Rectal smooth muscle tissue (tissue), 1 donor: Measurements from ENCODE around the gene GLI3.
A peak's percentile ranks its signal among the peaks of the same experiment; 100 is the strongest.

ENCODE experiments used
- H3K27ac ChIP-seq: one replicate; pipeline ENCODE4 v1.7.0; 2013; ENCODE audit warnings: low read depth, low read length, inconsistent platforms
- H3K27me3 ChIP-seq: one replicate; pipeline ENCODE4 v1.7.0; 2013; ENCODE audit warnings: low read length; ENCODE audit not compliant: control insufficient read depth, insufficient read depth
- H3K36me3 ChIP-seq: one replicate; pipeline ENCODE4 v1.7.0; 2013; ENCODE audit warnings: low read length; ENCODE audit not compliant: control insufficient read depth, insufficient read depth
- H3K4me1 ChIP-seq: one replicate; pipeline ENCODE4 v1.7.0; 2013; ENCODE audit warnings: low read length; ENCODE audit not compliant: control insufficient read depth, insufficient read depth
- H3K4me3 ChIP-seq: one replicate; pipeline ENCODE4 v1.7.0; 2013; ENCODE audit warnings: low read length
- H3K9ac ChIP-seq: one replicate; pipeline ENCODE4 v1.7.0; 2013; ENCODE audit warnings: low read length

GLI3 gene

DNA sequence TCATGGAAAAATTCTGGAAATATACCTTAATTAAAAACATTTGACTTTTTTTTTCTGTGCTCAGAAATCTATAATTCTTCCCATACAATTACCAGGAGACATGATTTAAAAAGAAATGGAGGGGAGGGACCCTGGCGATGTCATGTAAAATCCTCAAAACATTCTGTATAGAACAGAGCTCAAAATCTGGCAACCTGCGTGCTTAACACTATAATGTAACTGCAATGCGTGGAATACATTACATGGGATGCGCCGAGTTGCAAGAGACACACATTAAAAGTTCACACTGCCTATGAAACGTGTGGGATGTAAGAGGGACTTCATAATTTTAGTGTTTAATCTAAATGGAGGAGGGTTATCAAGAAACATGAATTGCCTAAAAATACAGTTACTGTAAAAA is 215.0 kb downstream of the GLI3 start:
- H3K4me1 ChIP-seq: peaks cover 20% of the 10 kb centered on the region
- no peak overlapping the region for H3K9ac ChIP-seq
- no peak overlapping the region for H3K4me3 ChIP-seq

DNA sequence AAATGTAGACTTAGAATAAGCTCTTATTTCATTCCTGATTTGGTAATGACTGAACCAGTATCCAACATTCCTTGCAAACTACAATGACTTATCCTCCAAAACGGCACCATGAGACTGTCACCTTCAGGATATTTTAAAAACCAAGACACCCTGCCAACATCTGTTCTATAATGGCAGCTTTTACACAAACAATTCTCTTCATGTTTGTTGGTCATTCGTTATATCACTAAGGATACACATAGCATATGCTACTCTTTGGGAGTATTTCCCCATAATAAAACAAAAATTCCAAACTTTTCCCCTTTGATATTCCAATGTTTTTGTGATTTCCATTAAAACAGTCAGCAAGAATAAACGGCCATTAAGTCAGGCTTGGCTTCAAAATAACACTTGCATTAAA is 215.4 kb downstream of the GLI3 start:
- peaks cover 7% of the 10 kb centered on the region for H3K36me3 ChIP-seq

More for the DNA sequence above, 215.0 kb downstream of the GLI3 start:
- Histone ChIP-seq H3K27me3 (no peaks in the 10 kb centered on the region), H3K27ac (no peak overlapping the region), H3K36me3 (peaks cover 7% of the 10 kb centered on the region)

DNA sequence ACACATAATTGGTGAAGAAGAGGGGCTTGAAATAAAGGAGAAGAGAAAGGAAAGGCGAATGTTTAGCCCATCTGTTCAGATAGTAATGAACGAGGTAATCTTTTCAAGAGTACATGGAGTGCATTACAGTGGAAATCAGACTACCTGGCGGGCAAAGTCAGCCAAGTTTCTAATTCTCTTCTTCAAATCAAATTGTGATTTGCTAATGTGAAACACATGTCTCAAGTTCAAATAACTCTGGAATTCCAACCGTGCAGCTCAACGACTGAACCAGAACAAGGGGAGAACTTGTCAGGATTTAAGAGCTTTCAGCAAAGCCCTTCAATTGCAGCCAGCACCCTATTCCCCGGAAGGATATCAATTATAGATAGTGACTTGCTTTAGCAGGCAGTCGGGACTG is 216.9 kb downstream of the GLI3 start:
- Histone ChIP-seq H3K27ac (no peak overlapping the region), H3K4me3 (no peak overlapping the region), H3K4me1 (peaks cover 28% of the 10 kb centered on the region), H3K9ac (no peak overlapping the region), H3K27me3 (no peaks in the 10 kb centered on the region), H3K36me3 (no peaks in the 10 kb centered on the region)

More for the DNA sequence above, 215.4 kb downstream of the GLI3 start:
- no peaks in the 10 kb centered on the region for H3K27me3 ChIP-seq
- H3K27ac ChIP-seq: no peak overlapping the region
- no peak overlapping the region for H3K9ac ChIP-seq
- H3K4me1 ChIP-seq: peaks cover 20% of the 10 kb centered on the region
- H3K4me3 ChIP-seq: no peak overlapping the region

DNA sequence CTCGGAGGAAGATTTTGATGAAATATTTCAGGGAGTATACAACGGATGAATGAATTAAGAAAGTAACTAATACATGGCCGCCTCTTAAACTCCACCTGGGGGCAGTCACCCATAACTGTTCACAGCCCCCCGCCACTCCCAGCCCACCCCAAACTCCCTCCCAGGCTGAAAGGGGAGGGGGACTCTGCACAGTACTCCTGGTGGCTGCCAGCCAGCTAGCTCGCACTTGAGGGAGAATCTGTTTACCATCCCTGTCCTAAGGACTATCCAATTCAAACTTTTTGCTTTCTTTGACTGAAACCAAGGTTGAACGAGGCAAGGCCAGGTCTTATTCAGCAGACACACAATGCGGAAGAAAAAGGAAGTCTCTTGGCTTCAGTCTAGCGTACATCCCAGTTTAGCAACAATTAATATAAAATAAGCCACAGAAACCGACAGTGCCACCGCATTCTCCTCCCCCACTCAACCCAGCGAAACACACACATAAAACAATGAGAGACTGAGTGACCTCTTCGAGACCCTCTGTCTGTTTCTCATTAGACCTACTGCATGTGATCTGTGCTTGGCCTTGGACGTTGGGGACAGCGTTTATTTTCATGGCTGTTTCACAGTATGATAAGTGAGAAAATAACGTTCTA is 219.5 kb downstream of the GLI3 start:
- Histone ChIP-seq H3K27me3 (no peaks in the 10 kb centered on the region), H3K27ac (peak overlapping the region; percentile 25), H3K4me3 (no peak overlapping the region), H3K36me3 (no peaks in the 10 kb centered on the region), H3K9ac (no peak overlapping the region), H3K4me1 (peaks cover 23% of the 10 kb centered on the region)

DNA sequence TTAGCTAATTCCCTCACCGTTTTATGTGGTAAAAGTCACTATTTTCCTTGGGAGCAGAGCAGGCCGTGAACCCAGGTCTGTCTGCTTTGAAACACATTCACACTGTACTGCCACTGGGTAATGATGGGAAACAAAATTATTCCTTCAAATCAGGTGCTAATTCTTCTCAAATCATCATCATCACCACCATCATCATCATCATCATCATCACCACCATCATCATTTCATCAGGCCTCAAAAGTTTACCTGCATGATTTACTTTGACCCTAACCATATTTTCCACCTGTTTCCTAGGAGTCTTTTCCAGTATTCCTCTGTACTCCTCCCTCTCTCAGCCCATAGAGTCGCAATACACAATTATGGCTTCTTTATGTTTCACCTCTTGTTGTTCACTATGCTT is 220.5 kb downstream of the GLI3 start:
- Histone ChIP-seq H3K4me3 (no peak overlapping the region), H3K27ac (peak overlapping the region; percentile 52), H3K36me3 (no peaks in the 10 kb centered on the region), H3K9ac (no peak overlapping the region), H3K4me1 (peaks cover 22% of the 10 kb centered on the region), H3K27me3 (no peaks in the 10 kb centered on the region)

DNA sequence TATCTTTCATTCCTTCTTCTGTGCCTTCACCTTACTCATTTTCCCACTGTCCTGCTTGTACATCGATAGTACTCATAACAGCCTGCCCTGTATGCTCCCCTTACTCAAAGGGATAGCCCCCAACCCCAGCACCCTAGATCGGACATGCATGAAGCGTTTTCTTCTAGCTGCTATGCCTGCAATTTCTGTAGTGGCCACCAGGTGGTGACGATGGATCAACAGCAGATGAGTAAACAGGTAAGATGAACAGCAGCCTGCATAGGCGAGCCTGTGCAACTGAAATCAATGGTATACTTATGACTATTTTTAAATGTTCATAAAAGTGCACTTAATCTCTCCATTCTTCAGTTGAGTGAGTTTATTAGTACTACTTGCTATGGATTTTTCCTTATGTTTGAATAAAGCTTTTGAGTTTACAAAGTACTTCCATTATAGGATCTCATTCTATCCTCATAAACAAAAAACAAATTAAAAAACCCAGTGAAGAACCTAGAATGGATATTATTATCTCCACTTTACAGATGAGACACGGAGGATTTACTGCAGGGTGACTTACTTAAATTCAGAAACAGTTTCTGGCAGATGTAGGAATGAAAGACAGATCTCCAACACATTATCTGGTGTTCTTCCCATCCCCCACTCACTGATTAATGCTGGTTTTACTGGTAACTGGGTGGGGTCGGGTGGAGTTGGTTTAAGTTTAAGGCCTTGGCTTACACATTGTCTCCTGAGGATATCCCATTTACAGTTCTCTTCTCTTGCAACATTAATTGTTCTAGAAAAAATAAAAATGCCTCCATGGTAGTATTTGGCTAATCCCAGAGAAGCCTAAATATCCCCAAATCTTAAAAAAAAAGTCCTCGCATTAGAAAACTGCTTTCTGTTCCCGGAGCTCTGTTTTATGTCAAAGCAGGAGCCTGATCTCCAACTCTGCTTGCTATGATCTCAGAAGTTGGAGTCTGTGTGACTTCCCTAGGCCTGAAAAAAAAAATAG is 222.1 kb downstream of the GLI3 start:
- Histone ChIP-seq H3K36me3 (no peaks in the 10 kb centered on the region), H3K27me3 (no peaks in the 10 kb centered on the region), H3K9ac (no peak overlapping the region), H3K4me1 (peaks cover 22% of the 10 kb centered on the region), H3K27ac (peak overlapping the region; percentile 72), H3K4me3 (no peak overlapping the region)

DNA sequence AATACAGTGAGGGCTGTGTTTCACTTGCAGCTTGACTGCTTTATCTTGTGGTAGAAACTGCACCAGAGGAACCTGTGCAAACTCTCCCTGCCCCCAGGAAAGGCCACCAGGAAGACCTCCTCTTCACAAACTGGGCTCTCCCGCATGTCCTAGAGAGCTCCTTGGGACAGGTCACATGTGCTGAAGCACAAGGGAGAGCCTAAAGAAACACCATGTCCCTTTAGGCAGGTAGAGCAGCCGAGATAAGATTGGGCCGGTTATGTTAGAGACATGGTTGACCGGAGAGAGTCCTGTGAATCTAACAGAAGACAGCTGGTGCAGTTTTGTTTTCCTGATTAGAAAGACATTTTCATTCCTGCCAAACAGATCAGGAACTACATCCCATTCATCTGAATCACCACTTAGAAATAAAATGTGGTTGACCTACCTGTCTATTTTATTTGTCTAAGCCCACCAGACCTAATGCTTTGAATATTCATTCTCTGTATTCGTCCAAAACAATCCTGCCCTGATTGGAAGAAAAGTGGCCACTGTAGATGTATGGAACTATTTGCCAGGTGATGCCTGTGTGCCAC is 224.1 kb downstream of the GLI3 start:
- Histone ChIP-seq H3K4me3 (no peak overlapping the region), H3K4me1 (peaks cover 18% of the 10 kb centered on the region), H3K36me3 (no peaks in the 10 kb centered on the region), H3K27ac (no peak overlapping the region), H3K27me3 (no peaks in the 10 kb centered on the region), H3K9ac (no peak overlapping the region)

DNA sequence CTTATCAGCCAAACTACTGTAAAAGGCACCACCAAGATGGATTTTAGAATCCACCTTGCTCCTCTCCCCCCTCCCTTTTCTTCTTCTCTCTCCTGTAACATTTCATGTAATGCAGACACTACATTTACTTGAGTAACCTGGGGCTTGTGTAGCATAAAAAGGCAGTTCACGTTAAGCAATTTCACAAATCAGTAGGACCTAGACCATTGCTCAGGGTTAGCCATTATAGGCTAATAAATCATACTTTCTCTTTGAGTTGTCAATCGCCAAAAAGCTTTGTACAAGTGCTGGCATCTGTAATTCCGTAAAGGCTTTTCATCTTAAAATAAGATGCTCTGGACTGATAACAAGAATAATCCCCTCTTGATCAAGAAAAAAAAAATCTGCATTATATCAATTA is 224.7 kb downstream of the GLI3 start:
- no peak overlapping the region for H3K4me3 ChIP-seq
- H3K9ac ChIP-seq: no peak overlapping the region
- peaks cover 12% of the 10 kb centered on the region for H3K4me1 ChIP-seq
- H3K27ac ChIP-seq: no peak overlapping the region
- no peaks in the 10 kb centered on the region for H3K36me3 ChIP-seq
- H3K27me3 ChIP-seq: no peaks in the 10 kb centered on the region

DNA sequence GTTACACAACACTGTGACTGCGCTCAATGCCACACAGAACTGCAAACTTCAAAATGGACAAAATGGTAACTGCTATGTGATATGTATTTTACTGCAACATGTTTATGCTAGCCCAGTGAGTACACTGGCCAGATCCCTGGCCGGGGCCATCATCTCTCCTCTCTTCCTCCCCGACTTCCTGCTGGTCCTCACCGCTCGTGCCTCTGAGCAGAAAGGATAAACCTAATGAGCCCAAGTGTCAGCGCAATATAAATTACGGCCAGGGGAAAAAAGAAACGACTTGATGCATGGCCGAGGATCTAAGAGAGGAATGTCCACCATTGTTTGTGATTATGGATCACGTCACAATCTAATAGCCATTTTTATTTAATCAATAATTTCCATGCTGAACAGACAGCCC is 225.2 kb downstream of the GLI3 start:
- Histone ChIP-seq H3K27ac (no peak overlapping the region), H3K36me3 (no peaks in the 10 kb centered on the region), H3K4me1 (peaks cover 11% of the 10 kb centered on the region)

DNA sequence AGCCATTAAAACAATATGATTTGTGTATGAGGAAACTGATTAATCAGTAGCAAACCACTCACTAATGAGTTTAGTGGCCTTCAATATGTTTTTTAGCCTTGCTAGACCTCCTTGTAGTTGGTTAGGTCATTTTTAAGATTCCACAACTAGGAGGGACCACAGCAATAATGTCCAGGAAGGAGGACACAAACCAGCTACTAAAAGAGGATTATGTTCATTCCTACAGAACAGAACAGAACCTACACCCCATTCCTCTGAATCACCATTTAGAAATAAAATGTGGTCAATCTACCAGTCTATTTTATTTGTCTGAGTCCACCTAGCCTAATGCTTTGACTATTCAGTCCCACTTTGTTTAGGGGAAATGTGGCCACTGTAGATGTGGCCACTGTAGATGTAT is 226.3 kb downstream of the GLI3 start:
- H3K27ac ChIP-seq: no peak overlapping the region
- no peak overlapping the region for H3K4me3 ChIP-seq
- H3K27me3 ChIP-seq: no peaks in the 10 kb centered on the region
- H3K36me3 ChIP-seq: no peaks in the 10 kb centered on the region
- H3K9ac ChIP-seq: no peak overlapping the region
- peaks cover 7% of the 10 kb centered on the region for H3K4me1 ChIP-seq

More for the DNA sequence above, 225.2 kb downstream of the GLI3 start:
- Histone ChIP-seq H3K9ac (no peak overlapping the region), H3K27me3 (no peaks in the 10 kb centered on the region), H3K4me3 (no peak overlapping the region)

DNA sequence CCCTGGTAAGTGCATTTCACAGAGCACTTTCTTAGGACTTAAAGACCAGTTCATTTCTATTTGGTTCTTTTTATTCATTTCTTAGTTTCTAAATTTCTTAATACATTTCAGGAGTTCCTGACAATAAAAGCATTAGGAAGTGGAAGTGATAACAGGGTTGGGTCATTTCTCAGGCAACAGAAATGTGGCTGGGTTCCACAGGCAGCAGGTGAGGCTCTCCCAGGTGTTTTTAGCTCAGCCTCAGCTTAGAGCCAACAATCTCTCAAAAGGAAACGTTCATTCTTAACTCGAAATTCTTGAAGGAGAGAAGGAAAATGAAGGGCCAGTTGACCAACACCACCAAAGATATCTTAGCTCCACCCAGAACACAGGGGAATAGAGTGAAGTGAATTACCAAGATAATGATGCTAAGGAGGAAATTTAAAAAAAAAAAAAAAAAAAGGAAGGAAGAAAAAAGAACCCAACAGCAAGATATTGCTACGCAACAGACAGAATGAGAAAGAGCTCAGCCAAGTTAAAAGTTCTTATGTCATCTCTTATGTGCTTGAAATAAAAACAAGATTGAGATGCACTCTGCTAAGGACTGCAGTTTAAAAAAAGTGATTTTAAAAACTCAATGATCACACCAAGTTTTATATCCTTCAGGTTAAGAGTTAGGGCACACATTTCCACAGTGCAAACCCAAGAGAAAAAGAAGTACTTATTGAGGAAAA is 230.1 kb downstream of the GLI3 start:
- Histone ChIP-seq H3K27ac (no peak overlapping the region), H3K36me3 (no peaks in the 10 kb centered on the region), H3K9ac (no peak overlapping the region), H3K4me1 (no peaks in the 10 kb centered on the region), H3K4me3 (no peak overlapping the region), H3K27me3 (no peaks in the 10 kb centered on the region)

DNA sequence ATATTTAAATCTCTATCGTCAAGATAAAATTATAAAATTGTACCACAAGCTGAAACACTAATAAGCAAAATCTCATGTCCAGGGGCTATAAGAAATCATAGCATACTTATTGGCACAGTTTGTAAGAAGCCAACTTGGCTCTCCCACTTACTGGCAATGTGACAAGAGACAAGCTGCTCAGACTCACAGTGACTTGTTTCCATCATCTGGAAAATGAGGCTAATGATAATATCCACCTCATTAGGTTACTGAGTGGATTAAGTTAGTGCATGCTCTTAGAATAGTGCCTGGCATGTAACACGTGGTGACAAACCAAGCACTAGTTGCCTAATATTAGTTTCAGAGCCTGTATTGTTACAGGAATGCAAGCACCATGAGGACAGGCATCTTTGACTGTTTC is 234.4 kb downstream of the GLI3 start:
- Histone ChIP-seq H3K27ac (no peak overlapping the region), H3K36me3 (no peaks in the 10 kb centered on the region), H3K9ac (no peak overlapping the region), H3K4me3 (no peak overlapping the region), H3K27me3 (no peaks in the 10 kb centered on the region), H3K4me1 (no peaks in the 10 kb centered on the region)
